ENCODE results near the gene PDK2. TPM values are rescaled to one million over a fixed set of nuclear protein-coding genes. Genes with fewer than 3 reads are reported as not detected.

Gene PDK2
- total and polyA plus RNA-seq, 9 of the 15 experiments (the other 6 are each of a cell fraction or from before 2014, with no cell fraction given): 0.03 to 2.5 (median 1.4) TPM

GRCh38 chr17:50139950-50140885, 45.1 kb downstream of the PDK2 start (continued):
- TF ChIP-seq ZNF318 (IDR thresholded peaks at IDR 0.05; ENCODE audit: borderline replicate concordance in 1 of 2, low read depth in 1 of 2) (no peak), BRF1 (IDR thresholded peaks at IDR 0.05; ENCODE audit: borderline replicate concordance, extremely low read depth, insufficient read length) (no peak), CC2D1A (IDR thresholded peaks at IDR 0.05) (0 out of 2 replicates have a peak, but pooled peaks have one; percentile 42), NBN (IDR thresholded peaks at IDR 0.05; ENCODE audit: low read depth) (no peak; the same call in 1 of the 2 replicates), MNT (conservative IDR thresholded peaks at IDR 0.05) (no peak), MAX (CRISPR knock-in tag; IDR thresholded peaks at IDR 0.05) (0 out of 2 replicates have a peak, but pooled peaks have one; percentile 7), BRCA1 (IDR thresholded peaks at IDR 0.05) (no peak), BRCA1 (CRISPR knock-in tag; IDR thresholded peaks at IDR 0.05) (no peak), ZNF311 (CRISPR knock-in tag; IDR thresholded peaks at IDR 0.05) (no peak), CCAR2 (IDR thresholded peaks at IDR 0.05; ENCODE audit: low read depth, low read length) (no peak), ERF (CRISPR knock-in tag; IDR thresholded peaks at IDR 0.05) (no peak)

All from K562 (cell line).